AG04449 (cell line): ENCODE results near the gene SENP2.

Source experiments
- CTCF ChIA-PET: fragments of 350-600 bp; formaldehyde crosslinking; extraction: SDS; loops from one replicate; lab custom pipeline; 2021; ENCODE audit warnings: antibody characterized with exemption; lab: Yijun Ruan, JAX
- POLR2A ChIA-PET: fragments of 400-600, 350-600 bp; formaldehyde crosslinking; extraction: SDS; loops from one replicate; lab custom pipeline; 2020; ENCODE audit warnings: antibody characterized with exemption, inconsistent platforms; lab: Yijun Ruan, JAX
- DNase-seq: peaks from one replicate; pipeline ENCODE4 v3.0.0-alpha.2; 2010; ENCODE audit warnings: low read depth, low spot score
- H3K4me3 ChIP-seq: 2 replicates; pipeline ENCODE4 v1.5.1; 2011; ENCODE audit warnings: low read depth, mild to moderate bottlenecking, control low read depth, low read length
- CTCF ChIP-seq: IDR thresholded peaks from one replicate; pipeline ENCODE4 v1.5.1; 2011; ENCODE audit warnings: mild to moderate bottlenecking, moderate library complexity, low read length, control low read depth, inconsistent platforms; ENCODE audit not compliant: insufficient read depth; ENCODE audit errors: missing control alignments

SENP2 gene

GRCh38 chr3:185582236-185582635 lies 3.9 kb upstream of the SENP2 start:
- TF ChIP-seq CTCF, result no peak
- DNase-seq, result no peak
- H3K4me3 ChIP-seq, result no peak overlapping the region
- ChIA-PET CTCF (interaction anchor here (4.3 kb wide), 1 partner anchor 23 kb away, joined by 24 read pairs; no protein-coding TSS in a partner anchor), POLR2A (no interaction called here)

- no peak for TF ChIP-seq CTCF
- DNase-seq, result no peak
- CTCF ChIA-PET, result interaction anchor here (1.5 to 4.8 kb wide), 3 partner anchors 9 to 122 kb away, joined by 5 to 47 read pairs (median 24); no protein-coding TSS in a partner anchor
- POLR2A ChIA-PET, result no interaction called here
- no peak overlapping the region for H3K4me3 ChIP-seq
These were observed 3.2 kb upstream of the SENP2 start for GRCh38 chr3:185582871-185583270.

GRCh38 chr3:185583925-185584324 lies 2.2 kb upstream of the SENP2 start:
- TF ChIP-seq CTCF, result no peak
- DNase-seq, result no peak
- H3K4me3 ChIP-seq, result no peak overlapping the region
- ChIA-PET CTCF (interaction anchor here (1.5 to 4.8 kb wide), 3 partner anchors 10 to 123 kb away, joined by 5 to 47 read pairs (median 24); no protein-coding TSS in a partner anchor), POLR2A (no interaction called here)

GRCh38 chr3:185584686-185585085 lies 1.4 kb upstream of the SENP2 start:
- ChIA-PET POLR2A (no interaction called here), CTCF (interaction anchor here (4.3 to 4.8 kb wide), 2 partner anchors 10 to 25 kb away, joined by 24 to 47 read pairs; no protein-coding TSS in a partner anchor)
- no peak overlapping the region for H3K4me3 ChIP-seq
- DNase-seq, result no peak
- no peak for TF ChIP-seq CTCF

GRCh38 chr3:185585518-185585858 lies 607 bp upstream of the SENP2 start:
- ChIA-PET CTCF (interaction anchor here (1.2 to 4.8 kb wide), 3 partner anchors 11 to 124 kb away, joined by 3 to 47 read pairs (median 7); no protein-coding TSS in a partner anchor), POLR2A (interaction anchor here (0.7 to 1.0 kb wide), 2 partner anchors 86 to 1516 kb away, joined by 3 to 4 read pairs; partner anchors contain the start of gene TMEM41A)
- DNase-seq, result no peak
- no peak for TF ChIP-seq CTCF
- H3K4me3 ChIP-seq, result peak overlapping the region; percentile 66

- H3K4me3 ChIP-seq, result peak overlapping the region; percentile 94
- ChIA-PET CTCF (interaction anchor here (0.7 to 4.8 kb wide), 4 partner anchors 12 to 125 kb away, joined by 3 to 47 read pairs (median 6); no protein-coding TSS in a partner anchor), POLR2A (interaction anchor here (0.6 to 1.0 kb wide), 3 partner anchors 12 to 1929 kb away, joined by 3 to 4 read pairs (median 3); partner anchors contain the start of gene TMEM41A)
- TF ChIP-seq CTCF, result no peak
- no peak for DNase-seq
These were observed 568 bp downstream of the SENP2 start for GRCh38 chr3:185586686-185587039.
